Body of pancreas (tissue), 4 donors: ENCODE data around the gene POU3F3. TPM values are rescaled to one million over a fixed set of nuclear protein-coding genes. Genes with fewer than 3 reads are reported as not detected.

Source experiments
- ATAC-seq: fragments of 150-250 bp; one replicate; pipeline ENCODE4 v1.9.1; 2016
- DNase-seq, 4 donors: peaks; one replicate each; pipeline ENCODE4 v3.0.0-alpha.2; 2019
- H3K27ac ChIP-seq, 4 donors: fragments of 200-600 bp; sonication (generic); 1 replicate in 3 of 4; 2 replicates in 1 of 4; pipeline versions ENCODE4 v1.5.1 to v1.6.1; 2016 to 2019; ENCODE audit warnings: mild to moderate bottlenecking in 1 of 4, mixed read lengths in 1 of 4, moderate library complexity in 1 of 4
- H3K27me3 ChIP-seq, 2 donors: fragments of 200-600 bp; sonication (generic); one replicate each; pipeline ENCODE4 v1.6.0; 2016; ENCODE audit warnings: mild to moderate bottlenecking in 1 of 2
- H3K36me3 ChIP-seq, 2 donors: fragments of 200-600 bp; sonication (generic); replicated peaks in 1 of 2; 2 replicates each; pipeline ENCODE4 v1.5.1; 2016; ENCODE audit warnings: low read depth in 2 of 2; ENCODE audit not compliant: insufficient read depth in 1 of 2
- H3K4me1 ChIP-seq: fragments of 200-600 bp; sonication (generic); one replicate; pipeline ENCODE4 v1.6.0; 2016
- H3K4me3 ChIP-seq, 2 donors: fragments of 200-600 bp; sonication (generic); 1 replicate in 1 of 2; 2 replicates in 1 of 2; pipeline ENCODE4 v1.5.1; 2016 to 2019
- H3K9me3 ChIP-seq, 3 donors: fragments of 200-600 bp; sonication (generic); 1 replicate in 2 of 3; 2 replicates in 1 of 3; pipeline ENCODE4 v1.5.1; 2016
- POLR2A ChIP-seq, 3 donors: fragments of 450-650 bp; IDR thresholded peaks; one replicate each; pipeline ENCODE4 v1.6.1; 2016; ENCODE audit warnings: antibody characterized with exemption in 3 of 3, mild to moderate bottlenecking in 2 of 3
- WGBS, 2 donors: methylation state at CpG; one replicate each; pipeline ENCODE4 v1.1.5; 2017; 5-methylcytosine and 5-hydroxymethylcytosine counted together
- intact Hi-C: fragments of 100-400 bp; cut with DNase I; formaldehyde crosslinking; loops from one replicate; pipeline ENCODE4 v1.15.1; 2023
- total RNA-seq, 2 donors: library from RNA; depleted of rRNA; stranded (reverse); fragments of >200 nt; gene quantifications; one replicate each; pipeline ENCODE4 v1.1.0, GENCODE V29; 2016
- TF ChIP-seq, protein P1 (sequence below), 7 experiments: fragments of 450-650 bp in 4 of 7; fragments of 200-600 bp in 3 of 7; sonication (generic) in 3 of 7; IDR thresholded peaks; one replicate each; pipeline ENCODE4 v1.5.1; 2016 to 2019; ENCODE audit warnings: antibody characterized with exemption in 7 of 7

Gene POU3F3
- total RNA-seq, 2 donors from 2014 or later, result not detected

DNA sequence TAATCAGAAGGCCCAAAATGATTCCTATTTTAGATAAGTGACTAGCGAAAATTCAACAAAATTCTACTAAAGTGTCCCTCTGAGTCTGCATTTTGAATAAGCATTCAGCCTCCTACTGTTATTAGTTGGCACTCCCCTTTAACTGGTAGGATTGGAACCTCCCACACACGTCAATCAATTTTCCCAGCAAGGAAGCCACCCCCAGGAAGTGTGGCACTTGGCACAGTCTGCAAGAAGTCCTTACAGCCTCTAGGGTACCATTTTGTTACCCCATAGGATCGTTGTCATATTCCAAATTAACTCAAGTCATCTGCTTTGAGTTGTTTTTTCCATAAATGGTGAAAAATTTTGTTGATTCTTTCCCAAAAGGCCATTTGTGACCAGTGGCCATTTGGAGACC lies 33.8 kb upstream of the POU3F3 start:
- H3K4me1 ChIP-seq, result no peaks in the 10 kb centered on the region
- no peak overlapping the region for H3K4me3 ChIP-seq
- H3K9me3 ChIP-seq, result no peaks in the 10 kb centered on the region
- H3K27ac ChIP-seq, result no peak overlapping the region
- 50 to 53% methylated on average over 3 of the region's 3 CpGs for WGBS, 2 donors
- no peaks in the 10 kb centered on the region for H3K36me3 ChIP-seq
- TF ChIP-seq, protein P1, sequence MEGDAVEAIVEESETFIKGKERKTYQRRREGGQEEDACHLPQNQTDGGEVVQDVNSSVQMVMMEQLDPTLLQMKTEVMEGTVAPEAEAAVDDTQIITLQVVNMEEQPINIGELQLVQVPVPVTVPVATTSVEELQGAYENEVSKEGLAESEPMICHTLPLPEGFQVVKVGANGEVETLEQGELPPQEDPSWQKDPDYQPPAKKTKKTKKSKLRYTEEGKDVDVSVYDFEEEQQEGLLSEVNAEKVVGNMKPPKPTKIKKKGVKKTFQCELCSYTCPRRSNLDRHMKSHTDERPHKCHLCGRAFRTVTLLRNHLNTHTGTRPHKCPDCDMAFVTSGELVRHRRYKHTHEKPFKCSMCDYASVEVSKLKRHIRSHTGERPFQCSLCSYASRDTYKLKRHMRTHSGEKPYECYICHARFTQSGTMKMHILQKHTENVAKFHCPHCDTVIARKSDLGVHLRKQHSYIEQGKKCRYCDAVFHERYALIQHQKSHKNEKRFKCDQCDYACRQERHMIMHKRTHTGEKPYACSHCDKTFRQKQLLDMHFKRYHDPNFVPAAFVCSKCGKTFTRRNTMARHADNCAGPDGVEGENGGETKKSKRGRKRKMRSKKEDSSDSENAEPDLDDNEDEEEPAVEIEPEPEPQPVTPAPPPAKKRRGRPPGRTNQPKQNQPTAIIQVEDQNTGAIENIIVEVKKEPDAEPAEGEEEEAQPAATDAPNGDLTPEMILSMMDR (IDR thresholded peaks at IDR 0.05), result no peak
- TF ChIP-seq POLR2A (IDR thresholded peaks at IDR 0.05), result no peak
- DNase-seq (no peak), ATAC-seq (no peak)
- peaks cover 0 to 3% of the 10 kb centered on the region in 2 donors for H3K27me3 ChIP-seq
- intact Hi-C loops, result no loop called here

DNA sequence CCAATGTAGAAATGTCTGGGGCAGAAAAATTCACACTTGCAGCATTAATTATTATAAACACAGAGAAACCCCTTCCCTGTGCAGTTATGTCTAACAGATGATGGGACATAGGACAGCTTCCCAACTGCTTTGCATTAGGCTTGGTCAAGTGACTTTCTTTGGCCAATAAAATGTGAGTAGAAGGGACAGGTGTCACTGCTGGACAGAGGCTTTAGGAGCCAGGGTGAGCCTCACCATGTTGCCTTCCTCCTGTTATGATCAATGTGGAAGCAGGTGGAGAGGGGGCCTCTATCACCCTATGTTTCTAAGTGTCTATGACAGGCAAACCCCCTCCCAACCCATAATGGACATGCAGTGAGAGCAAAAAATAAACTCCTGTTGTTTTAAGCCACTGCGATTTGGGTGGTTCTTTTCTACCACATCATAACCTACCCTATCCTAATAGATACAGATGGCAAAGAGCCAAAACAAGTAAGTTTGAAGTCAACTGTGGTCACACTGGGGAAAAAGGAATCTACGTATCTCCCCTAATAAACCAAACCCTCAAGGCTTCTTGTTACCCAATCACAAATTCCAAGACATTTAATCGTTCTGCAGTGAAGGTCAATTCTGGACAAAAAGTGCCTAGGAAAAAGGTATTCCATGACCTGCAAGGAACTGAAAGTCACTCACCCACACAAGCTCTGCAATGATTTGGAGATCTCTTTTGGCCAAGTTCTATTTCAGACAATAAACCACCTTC lies 28.6 kb upstream of the POU3F3 start:
- TF ChIP-seq, protein P1 (IDR thresholded peaks at IDR 0.05), result no peak
- no peak for TF ChIP-seq POLR2A (IDR thresholded peaks at IDR 0.05)
- ATAC-seq, result no peak
- H3K36me3 ChIP-seq, result no peaks in the 10 kb centered on the region
- no peaks in the 10 kb centered on the region for H3K9me3 ChIP-seq
- H3K27ac ChIP-seq, result no peak overlapping the region
- 63 to 64% methylated on average over 3 of the region's 3 CpGs for WGBS, 2 donors
- no peak for DNase-seq
- intact Hi-C loops, result no loop called here
- no peaks in the 10 kb centered on the region for H3K4me1 ChIP-seq
- no peak overlapping the region for H3K4me3 ChIP-seq
- H3K27me3 ChIP-seq, result no peaks in the 10 kb centered on the region

DNA sequence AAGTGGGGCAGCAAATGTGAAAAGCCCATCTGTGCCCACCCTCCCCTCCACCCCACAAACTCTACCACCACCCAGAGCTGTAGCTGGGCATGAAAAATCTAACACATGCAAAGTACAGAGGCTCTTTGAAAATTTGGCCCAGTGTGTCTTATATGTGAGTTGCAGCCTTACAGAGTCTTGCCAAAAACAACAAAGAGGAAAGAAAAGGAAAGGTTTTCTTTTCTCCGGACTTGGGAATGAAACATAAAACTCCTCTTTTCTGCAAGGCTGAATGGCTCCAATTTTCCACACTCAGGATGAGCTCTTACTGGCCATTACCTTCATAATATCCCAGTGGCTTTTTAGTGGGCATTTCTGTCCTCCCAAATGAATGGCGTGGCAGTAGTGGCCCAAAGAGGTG lies 27.9 kb upstream of the POU3F3 start:
- H3K36me3 ChIP-seq, result no peaks in the 10 kb centered on the region
- ATAC-seq (no peak), DNase-seq (no peak)
- H3K27ac ChIP-seq, result no peak overlapping the region
- no peaks in the 10 kb centered on the region for H3K4me1 ChIP-seq
- TF ChIP-seq POLR2A (IDR thresholded peaks at IDR 0.05), result no peak
- TF ChIP-seq, protein P1 (IDR thresholded peaks at IDR 0.05), result no peak
- intact Hi-C loops, result no loop called here
- no peak overlapping the region for H3K4me3 ChIP-seq
- no peaks in the 10 kb centered on the region for H3K9me3 ChIP-seq
- no peaks in the 10 kb centered on the region for H3K27me3 ChIP-seq
- 33 to 52% methylated on average over 2 of the region's 2 CpGs for WGBS, 2 donors

DNA sequence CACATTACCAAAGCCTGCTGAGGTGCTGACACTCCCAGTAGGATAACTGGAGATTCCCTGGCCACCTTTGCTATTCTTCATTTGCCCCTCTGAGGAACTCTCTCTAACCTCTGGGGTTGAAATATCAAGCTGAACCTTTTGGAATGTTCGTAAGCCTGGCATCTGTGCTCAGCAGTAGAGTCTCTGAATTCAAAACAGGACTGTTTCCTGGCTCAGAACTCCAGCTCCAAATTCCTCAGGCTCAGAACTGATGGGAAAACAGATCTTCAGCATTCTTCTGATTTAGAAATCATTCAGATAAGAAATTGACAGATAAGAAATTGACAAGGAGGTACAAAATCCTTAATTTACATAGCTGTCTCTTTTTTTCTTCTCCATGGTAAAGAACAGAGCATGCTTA lies 22.2 kb upstream of the POU3F3 start:
- intact Hi-C loops, result no loop called here
- Histone ChIP-seq H3K9me3 (no peaks in the 10 kb centered on the region), H3K4me1 (no peaks in the 10 kb centered on the region), H3K27ac (no peak overlapping the region), H3K4me3 (no peak overlapping the region), H3K36me3 (no peaks in the 10 kb centered on the region), H3K27me3 (no peaks in the 10 kb centered on the region)
- no peak for DNase-seq
- no peak for TF ChIP-seq POLR2A (IDR thresholded peaks at IDR 0.05)
- TF ChIP-seq, protein P1 (IDR thresholded peaks at IDR 0.05), result no peak
- 50 to 68% methylated on average over 1 of the region's 1 CpG for WGBS, 2 donors
- no peak for ATAC-seq
